Measurements from ENCODE around the gene CCDC15. TPM values are rescaled to one million over a fixed set of nuclear protein-coding genes. Genes with fewer than 3 reads are reported as not detected.

CCDC15 gene
- total RNA-seq, 1 experiment from 2014 or later, result 4.1 TPM

DNA sequence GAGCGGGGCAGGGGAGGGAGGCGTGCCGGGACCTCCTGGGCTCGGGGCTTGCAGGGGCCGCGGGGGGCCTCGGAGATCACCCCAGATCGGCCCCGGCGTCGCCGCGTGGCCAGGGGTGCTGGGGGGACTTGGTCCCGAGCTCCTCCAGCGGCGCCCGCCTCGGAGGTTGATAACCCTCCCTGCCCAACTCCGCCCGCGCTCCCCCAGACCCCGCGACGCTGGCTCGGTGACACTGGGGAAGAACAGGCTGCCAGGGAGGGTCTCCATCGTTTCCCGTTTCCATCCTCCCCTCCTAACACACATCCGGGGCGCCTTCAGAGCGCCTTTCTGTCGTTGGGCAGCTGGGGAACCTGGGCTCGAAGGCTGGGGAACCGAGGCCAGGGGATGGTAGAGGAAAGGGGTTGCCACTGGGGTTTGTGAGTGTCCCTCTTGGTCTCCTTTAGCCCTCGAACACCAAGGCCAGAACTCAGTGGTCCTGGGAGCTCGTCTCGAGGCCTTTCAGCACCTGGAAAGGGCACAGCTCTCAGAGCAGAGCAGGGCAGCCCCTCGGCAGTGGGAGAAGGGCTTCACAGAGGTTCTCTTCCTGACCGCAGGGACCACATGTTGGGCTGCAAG, 109.5 kb downstream of the CCDC15 start:
- no peak for DNase-seq (ENCODE audit: low spot score)

DNA sequence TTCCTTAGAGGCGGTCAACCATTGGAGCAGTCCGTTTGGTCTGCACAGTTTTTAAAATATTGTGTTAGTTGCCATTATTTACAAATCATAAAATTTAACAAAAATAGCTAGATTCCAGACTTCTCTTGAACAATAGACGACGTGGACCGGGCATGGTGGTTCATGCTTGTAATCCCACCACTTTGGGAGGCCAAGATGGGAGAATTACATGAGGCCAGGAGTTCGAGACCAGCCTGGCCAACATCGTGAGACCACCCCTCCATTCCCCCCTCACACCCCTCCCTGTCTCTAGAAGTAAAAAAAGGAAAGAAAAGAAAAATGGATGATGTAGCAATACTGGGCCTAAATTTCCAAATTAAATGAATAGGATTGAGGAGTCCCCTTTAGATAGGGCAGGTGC, 110.1 kb downstream of the CCDC15 start:
- DNase-seq (ENCODE audit: low spot score), result no peak

DNA sequence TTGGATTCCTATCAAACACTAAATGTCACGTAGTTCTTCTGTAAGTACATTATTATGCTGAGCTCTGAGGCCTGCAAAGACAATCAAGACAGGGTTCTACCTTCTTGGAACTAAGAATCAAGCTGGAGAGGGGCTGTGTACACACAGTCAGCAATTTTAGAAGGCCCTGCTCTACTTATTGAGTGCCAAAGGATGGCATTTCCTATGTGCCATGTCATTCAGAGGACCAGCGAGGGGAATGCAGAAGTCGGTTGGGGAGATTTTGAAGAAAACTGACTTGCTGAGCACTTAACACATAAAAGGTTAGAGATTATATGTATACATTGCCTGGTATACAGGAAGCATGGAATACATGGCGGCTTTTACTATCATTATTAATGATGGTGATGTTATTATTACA, 114.4 kb downstream of the CCDC15 start:
- DNase-seq (ENCODE audit: low spot score), result no peak

DNA sequence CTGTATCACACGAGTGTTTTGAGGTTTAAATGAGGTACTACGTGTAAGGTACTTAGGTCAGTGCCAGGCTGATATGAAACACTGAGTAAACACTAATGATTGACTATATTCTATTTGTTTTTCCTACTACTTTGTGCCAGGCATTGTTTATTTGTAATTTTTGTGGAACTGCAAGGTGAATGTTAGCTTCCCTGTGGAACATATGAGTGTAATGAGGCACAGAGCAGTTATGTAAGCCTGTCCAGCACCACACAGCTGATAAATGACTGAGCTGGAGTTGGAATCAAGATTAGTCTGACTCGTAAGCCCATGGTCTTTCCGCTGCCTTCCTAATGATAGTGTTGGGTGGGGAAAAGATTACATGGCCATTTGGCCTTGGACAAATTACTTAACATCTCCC, 115.0 kb downstream of the CCDC15 start:
- DNase-seq (ENCODE audit: low spot score), result no peak

DNA sequence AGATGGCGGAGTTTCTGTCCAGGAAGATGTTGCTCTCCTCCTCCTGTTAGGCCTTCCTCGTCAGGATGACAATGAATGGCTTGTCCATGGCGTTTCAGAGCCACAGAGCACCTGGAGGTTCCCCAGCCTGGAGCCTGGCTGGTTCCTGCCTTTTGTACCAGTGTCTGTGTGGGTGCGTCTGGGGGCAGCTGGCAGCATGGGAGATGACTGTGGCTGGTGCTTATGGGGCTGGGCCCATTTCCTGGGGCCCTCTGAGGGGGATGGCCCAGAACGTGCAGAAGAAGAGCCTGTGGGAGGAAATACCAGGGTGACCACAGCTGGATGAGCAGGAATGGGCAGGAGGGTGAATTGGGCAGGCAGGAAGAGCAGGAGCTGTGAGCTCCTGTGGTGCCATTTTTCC, 115.8 kb downstream of the CCDC15 start:
- peak; percentile 35 for DNase-seq (ENCODE audit: low spot score)

DNA sequence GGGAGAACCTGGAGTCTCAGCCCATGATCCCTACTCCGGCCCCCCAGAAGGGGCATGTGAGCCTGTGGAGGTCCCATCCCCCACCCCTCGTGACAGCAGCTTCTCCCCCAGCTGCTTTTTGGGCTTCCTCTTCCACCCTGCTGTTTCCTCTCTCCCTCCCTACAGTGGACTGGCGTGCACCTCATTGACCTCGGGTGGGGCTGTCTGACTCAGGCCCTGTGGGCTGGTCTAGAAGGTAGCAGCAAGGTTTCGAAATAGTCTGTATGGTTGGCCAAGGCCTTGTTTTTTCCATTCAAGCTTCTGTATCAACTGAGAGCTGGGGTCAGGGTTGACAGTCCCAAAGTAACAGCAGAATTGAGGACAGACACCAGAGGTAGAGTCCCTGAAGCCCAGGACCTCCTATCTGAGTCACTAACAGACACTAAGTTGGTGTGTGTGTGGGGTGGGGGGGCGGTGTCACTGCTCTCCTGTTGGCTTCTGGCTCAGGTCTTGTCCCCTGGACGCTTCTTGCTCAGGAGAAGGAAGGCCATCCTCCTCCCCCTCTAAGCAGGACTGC, 116.8 kb downstream of the CCDC15 start:
- DNase-seq (ENCODE audit: low spot score), result peak; percentile 46

DNA sequence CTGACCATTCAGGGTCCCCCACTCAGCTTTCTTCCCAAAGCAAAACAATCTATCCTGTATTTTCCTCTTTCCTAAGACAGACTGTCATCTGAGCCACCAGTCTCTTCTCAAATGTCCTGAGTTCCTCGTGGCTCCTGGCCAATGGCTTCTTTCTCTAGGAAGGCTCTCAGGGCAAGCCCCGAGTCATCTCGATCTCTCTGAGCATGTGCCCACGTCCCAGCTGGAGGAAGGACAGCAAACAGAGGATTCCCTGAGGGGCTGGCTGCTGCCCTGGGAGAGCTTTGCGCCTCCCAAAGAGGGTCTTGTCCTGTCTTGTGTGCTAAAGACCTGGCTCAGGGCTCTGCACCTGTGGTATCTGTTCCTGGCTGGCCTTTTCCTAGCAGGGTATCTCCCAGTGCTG, 117.4 kb downstream of the CCDC15 start:
- no peak for DNase-seq (ENCODE audit: low spot score)

DNA sequence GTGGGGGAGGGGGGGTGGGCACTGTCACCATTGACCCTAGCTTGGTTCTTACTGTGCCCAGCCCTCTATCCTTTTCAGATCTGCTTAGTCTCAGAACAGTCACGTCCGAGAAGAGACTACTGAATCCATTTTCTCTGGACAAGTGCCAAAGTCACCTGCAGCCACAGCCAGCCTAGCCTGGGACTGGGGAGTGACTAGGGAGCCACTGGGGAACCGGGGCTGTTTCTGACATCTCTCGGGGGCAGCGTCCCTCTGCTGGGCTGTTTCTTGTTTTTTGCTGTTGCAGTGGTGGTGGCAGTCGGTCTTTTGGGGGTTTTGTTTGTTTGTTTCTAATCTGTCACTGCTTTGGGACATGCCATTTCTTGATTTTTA, 117.8 kb downstream of the CCDC15 start:
- no peak for DNase-seq (ENCODE audit: low spot score)

DNA sequence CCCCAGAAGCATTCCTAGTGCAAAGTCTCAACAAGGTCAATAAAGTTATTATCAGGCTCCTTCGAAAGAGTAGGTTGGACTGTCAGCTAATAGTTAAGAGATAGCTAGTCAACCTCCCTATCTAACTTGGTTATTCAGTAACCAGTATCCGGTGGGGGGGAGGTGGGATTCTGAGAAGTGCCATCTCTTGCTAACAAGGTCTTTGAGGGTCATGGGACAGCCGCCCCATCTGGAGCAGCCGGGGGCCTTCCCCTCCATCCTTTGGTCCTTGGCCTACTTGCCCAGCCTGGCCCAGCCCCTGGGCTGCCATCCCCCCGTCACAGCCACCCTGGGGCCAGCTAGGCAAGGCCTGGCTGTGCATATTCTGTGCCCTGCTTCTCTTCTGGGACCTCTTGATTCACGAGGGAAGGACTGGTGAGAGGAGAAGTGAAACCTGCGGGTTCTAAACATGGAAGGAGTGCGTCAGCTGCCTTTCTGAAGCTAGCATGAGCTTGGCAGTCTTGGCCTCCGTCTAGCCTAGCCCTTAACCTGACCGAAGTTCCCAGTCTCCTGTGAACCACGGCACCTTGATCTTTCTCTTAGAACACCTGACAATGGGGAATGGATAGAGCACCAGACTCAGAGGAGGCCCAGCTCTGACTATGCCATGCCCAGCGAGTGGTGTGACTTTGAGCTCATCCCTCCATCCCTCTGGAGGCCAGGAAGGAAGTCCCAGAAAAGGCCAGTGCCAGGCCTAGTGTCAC, 118.4 kb downstream of the CCDC15 start:
- no peak for DNase-seq (ENCODE audit: low spot score)

DNA sequence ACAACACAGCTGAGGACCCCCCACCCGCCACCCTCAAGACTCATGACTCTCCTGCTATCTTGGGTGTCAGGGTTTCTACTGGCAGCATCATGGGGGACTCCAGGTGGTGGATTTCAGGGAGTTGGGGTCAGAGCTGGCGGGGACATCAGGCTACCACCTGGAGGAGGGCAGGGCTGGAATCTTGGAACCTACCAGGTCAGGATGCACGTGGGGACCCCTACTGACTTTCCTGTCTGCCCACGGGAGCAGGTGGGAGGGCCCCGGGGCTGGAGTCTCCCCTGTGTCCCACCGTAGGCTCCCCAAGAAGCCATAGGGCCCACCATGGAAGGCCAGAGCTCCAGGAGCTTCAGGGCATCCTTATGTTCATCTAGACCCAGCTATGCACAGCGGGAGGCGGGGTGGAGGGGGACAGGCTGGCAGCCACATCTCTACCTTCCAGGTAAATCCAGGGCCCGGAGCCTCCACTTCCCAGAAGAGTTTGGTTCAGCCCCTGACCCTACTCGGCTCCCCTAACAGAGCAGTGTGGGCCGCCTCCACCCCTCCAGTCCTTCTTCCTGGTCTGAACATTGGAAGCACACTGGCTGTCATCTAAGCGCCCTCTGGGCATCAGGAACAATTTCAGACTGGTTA, 119.1 kb downstream of the CCDC15 start:
- no peak for DNase-seq (ENCODE audit: low spot score)

DNA sequence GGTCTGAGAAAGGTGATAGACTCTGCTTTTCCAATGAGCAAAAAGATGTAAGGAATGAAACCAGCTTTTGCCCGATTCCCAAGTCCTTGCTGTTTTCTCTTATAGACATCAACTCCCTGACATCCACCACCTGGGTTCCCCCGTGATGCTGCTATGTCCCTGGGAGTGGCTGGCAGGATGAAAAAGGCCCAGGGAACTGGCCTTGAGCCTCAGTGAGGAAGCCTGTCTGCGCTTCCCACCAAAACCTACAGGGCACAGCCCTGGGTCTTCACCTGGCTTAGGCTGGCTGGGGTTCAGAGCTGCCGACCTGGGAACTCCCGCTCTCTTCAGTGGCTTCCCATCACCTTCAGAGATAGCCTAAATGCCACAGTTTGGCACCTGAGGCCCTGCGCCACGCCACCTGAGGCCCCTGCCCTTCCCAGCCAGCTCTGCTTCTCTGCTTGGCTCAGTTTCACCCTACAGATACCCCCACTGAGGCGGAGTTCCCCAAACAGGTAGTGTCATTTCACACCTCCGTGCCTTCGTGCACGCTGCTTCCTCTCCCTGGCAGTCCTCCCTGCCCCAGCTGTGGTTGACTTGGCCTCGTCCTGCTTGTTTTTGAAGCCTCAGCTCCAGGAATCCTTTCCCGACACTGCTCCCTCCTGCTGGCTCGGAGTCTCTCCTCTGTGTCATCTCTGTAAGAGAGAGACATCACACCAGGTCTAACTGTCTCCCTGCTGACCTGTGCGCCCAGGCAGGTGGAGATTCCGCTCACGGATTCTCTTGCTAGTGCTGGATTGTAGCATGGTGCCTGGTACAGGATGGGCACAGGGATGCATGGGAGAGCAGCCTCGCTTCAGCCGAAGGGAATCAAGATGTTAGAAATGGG, 119.8 kb downstream of the CCDC15 start:
- DNase-seq (ENCODE audit: low spot score), result no peak

DNA sequence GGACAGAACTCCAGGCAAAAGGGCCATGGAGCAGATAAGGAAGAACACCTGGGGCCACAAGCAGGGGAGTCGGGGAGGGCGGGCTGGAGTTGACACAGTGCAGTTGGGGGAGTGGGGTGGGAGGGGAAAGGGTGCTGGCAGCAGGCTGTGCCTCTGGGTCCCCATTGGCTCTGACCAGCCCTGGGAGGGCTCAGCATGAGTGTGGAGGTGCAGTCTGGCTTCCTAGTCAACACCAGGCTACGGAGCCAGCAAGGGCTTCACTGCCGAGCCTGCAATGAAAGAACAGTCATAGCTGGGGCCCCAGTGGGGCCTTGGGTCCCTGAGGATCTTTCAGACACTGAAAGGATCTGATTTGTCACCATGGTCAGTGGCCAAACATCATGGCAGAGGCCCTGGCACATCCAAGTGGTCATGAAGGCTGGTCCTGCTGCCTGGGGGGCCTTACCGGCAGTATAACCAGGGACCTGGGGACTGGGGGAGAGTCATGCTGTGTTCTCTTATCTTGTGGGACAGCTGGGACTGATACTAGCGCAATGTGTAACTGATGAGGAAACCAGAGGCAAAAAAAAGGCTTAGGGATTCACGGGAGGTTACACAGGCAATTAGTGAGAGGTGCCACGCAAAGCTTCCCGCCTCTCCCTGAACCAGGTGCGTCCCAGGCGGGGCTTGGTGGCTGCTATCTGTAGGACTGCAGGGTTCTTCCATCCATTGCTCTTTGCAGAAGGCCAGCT, 120.7 kb downstream of the CCDC15 start:
- DNase-seq (ENCODE audit: low spot score), result no peak

DNA sequence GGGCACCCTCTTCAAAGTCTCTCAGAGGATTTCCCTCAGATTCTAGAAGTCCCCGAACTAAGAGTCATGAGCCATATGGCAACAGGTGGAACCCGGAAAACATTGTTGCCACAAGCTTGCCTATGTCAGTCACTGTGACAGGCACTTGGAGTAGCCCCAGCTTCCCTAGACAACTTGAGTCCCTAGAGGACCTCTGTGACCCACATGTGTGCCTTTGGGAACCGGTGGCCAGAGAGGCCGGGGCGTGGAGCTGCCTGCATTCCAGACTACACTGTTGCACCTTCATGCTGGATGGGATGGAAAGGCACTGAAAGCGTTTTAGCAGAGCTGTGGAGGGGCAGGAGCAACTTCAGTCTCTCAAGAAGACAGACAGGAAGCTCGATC, 121.2 kb downstream of the CCDC15 start:
- no peak for DNase-seq (ENCODE audit: low spot score)

DNA sequence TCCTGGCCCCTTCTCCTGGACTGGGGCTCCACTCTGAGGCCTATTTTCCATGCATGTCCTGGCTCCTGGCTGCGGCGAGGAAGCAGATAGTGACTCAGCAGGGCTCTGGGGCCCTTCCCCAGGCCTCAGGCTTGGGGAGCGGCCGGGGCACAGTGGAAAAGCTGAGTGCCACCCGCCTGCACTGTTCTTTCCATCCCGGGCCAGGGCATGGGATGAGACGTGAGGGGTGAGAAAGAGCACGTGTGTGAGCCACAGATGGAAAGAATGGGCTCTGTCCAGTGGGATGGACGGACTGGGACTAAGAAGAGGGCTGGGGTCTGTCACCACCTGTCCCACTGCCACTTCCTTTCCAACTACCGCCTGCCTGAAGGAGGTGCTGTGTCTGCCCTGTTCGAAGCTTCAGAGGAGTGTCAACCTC, 121.9 kb downstream of the CCDC15 start:
- no peak for DNase-seq (ENCODE audit: low spot score)

DNA sequence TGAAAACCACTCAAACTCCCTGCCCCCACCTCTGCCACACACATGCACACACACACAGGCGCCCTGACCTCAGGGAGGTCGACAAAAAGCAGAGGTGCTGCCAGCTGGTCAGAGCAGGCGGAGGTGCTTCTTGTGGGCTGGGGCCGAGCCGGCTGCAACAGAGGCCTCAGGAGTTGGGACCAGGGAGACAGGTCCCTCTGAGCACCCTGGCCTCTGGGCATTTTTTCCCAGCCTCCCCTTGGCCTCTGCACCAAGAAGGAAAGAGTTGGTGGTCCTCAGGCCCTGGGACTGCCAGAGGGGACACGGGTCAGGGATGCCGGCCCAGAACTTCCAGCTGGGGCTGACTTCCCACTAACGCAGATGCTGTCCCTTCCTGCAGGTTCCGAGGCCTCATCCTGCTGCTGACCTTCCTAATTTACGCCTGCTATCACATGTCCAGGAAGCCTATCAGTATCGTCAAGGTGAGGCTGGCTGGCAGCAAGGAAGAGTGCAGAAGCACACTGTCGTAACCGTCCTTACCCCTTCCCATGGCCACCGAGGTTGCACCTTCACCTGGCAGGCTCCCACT, 122.5 kb downstream of the CCDC15 start:
- DNase-seq (ENCODE audit: low spot score), result no peak

DNA sequence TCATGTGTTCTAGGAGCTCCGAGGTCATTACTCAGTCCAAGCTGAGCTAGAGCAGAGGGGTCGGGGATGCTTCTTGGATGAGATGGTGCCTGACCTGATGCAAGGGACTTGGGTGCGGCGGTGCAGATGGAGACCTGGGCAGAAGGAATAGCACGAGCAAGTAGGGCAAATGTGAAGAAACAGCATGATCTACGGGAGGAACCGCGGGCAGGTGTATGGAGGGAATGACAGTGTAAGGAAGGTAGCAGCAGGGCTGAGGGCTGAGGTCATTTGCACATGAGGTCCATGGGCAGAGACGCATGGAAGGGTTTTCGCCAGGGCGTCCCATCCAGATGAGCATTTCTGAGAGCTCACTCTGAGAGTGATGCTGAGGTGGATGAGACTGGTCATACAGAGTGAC, 124.0 kb downstream of the CCDC15 start:
- no peak for DNase-seq (ENCODE audit: low spot score)

DNA sequence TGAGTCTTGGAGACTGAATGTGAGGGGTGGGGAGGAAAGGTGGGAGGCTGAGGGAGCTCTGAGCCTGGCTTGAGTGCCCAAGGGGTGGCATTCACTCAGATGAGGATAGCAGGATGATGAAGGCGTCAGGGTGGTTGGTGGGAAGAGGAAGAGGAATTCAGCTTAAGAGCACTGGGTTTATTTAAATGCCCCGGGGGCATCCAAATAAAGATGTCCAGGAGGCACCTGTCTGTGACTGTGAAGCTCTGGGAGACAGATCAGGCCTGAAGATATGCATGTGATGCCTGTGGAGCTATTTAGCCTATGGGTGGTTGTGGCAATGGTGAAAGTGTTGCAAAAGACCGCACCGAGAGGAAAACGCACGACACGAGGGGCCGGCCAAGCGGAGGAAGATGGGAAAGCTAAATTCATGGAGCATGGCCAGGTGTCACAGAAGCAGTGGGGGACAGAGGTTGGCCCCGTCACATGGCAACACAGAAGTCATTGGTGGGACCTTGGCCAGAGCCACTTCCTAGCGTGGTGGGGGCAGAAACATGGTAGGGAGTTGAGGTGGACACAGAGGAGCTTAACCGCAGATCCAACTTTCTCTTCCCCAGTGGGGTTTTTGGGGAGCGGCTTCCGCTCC, 124.6 kb downstream of the CCDC15 start:
- DNase-seq (ENCODE audit: low spot score), result no peak

DNA sequence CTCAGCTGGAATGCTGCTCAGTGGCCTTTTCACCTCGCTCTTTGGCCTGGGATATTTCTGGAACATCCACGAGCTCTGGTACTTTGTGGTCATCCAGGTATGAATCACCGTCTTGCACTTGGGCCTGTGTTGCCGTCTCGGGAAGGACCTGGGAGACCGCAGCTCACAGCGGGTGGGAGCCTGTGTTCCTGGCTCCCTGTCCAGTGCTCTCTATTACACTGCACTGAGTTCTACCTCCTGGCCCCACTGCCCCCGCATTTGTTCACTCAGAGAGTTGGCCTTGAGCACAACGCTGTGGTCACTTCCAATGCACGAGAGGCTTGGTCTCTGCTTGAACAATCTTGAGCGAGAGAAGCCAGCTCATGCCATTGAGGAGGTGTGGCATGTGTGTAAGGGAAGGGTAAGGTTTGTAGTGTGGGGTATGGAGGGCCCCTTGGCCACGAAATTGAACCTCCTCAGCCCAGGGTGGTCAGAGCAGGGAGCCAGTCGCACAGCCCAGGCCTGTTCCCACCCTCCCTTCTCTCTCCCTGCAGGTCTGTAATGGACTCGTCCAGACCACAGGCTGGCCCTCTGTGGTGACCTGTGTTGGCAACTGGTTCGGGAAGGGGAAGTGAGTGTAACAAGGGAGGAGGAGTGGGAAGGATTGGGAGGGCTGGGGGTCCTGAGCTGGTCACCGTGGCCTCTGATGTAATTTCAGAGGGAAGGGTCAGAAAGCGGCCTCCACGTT, 125.3 kb downstream of the CCDC15 start:
- DNase-seq (ENCODE audit: low spot score), result peak; percentile 74

DNA sequence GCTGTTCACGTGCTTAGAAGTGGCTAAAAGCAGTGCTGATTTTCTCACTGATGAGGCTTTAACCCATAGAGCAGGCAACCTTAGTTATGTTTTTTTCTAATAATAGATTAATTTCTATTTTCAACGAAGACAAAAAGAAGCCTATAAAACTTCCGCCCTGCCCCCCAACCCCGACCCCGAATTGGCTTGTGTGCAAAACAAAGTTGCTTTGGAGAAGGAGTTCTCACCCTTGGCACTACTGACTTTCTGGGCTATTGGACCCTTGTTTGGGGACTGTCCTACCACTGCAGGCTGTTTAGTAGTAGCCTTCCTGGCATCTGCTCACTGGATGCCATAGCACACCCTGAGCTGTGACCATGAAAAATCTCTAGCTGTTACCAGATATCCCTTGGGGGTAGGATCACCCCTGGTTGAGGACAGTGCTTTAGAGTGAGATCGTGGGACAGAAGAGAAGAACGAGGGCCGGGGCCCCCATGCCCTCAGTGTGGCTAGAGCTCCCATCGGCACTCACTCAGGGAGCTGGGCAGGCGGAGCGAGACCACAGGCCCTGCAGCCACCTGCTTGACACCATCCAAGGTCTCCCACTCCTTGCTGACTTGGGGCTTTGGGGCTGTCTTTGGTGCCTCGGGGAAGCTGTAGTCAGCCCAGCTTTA, 126.0 kb downstream of the CCDC15 start:
- DNase-seq (ENCODE audit: low spot score), result no peak

All from A172 (cell line).